Endothelial cell of umbilical vein (primary cell): ENCODE data around the gene C11orf21. TPM values are rescaled to one million over a fixed set of nuclear protein-coding genes. Genes with fewer than 3 reads are reported as not detected.

Experiments
- BruUV-seq: library from RNA; stranded (reverse); fragments of 400-500 nt; replicated peaks from 2 replicates; lab custom pipeline; 2021; lab: Mats Ljungman, UMichigan
- CTCF ChIA-PET: fragments of 300-600, 350-600 bp; sonication (Branson Sonifier 250); formaldehyde crosslinking; loops from one replicate; lab custom pipeline; 2021; ENCODE audit warnings: antibody characterized with exemption, inconsistent platforms; lab: Charles Lee
- POLR2A ChIA-PET: fragments of 300-600, 350-600 bp; sonication (Branson Sonifier 250); formaldehyde crosslinking; loops from one replicate; lab custom pipeline; 2021; ENCODE audit warnings: antibody characterized with exemption, inconsistent platforms; lab: Charles Lee
- DNase-seq: peaks from one replicate; pipeline ENCODE4 v3.0.0-alpha.2; 2011; ENCODE audit warnings: low read depth, low spot score
- FAIRE-seq: peaks from 2 replicates; lab custom pipeline; 2011; peaks lifted over from hg19 to GRCh38; lab: Jason Lieb, UNC
- H2AFZ ChIP-seq: 2 replicates; pipeline ENCODE4 v1.6.0; 2012; ENCODE audit warnings: low read depth, low read length, control low read depth, inconsistent platforms
- H3K27ac ChIP-seq: 2 replicates; pipeline ENCODE4 v1.5.1; 2011; ENCODE audit warnings: low read depth, mild to moderate bottlenecking, control low read depth, low read length, moderate library complexity; ENCODE audit not compliant: insufficient read depth
- H3K27me3 ChIP-seq, 2 experiments: 2 replicates each; pipeline versions ENCODE4 v1.6.0 to v1.6.1; 2011; ENCODE audit warnings: low read length in 2 of 2, mixed read lengths in 1 of 2; ENCODE audit not compliant: control insufficient read depth in 2 of 2, insufficient read depth in 2 of 2
- H3K36me3 ChIP-seq, 2 experiments: 2 replicates in 1 of 2; 3 replicates in 1 of 2; pipeline ENCODE4 v1.5.1; 2011; ENCODE audit warnings: low read length in 2 of 2, mild to moderate bottlenecking in 1 of 2, moderate library complexity in 1 of 2; ENCODE audit not compliant: control insufficient read depth in 2 of 2, insufficient read depth in 2 of 2; ENCODE audit errors: extremely low read depth in 1 of 2
- H3K4me1 ChIP-seq: 3 replicates; pipeline ENCODE4 v1.5.1; 2011; ENCODE audit warnings: mild to moderate bottlenecking, low read length; ENCODE audit not compliant: control insufficient read depth, insufficient read depth; ENCODE audit errors: extremely low read depth
- H3K4me2 ChIP-seq: 2 replicates; pipeline ENCODE4 v1.6.1; 2011; ENCODE audit warnings: low read length, control low read depth, mixed read lengths; ENCODE audit not compliant: insufficient read depth
- H3K4me3 ChIP-seq, 3 experiments: fragments of 200-600 bp in 1 of 3; sonication (generic), shearing (Covaris generic) in 1 of 3; replicated peaks in 1 of 3; 2 replicates each; pipeline ENCODE4 v1.5.1; 2011 to 2016; ENCODE audit warnings: control low read depth in 3 of 3, low read length in 3 of 3, mild to moderate bottlenecking in 2 of 3, inconsistent platforms in 1 of 3, low read depth in 1 of 3, moderate library complexity in 1 of 3; ENCODE audit not compliant: insufficient read depth in 1 of 3
- H3K79me2 ChIP-seq: 2 replicates; pipeline ENCODE4 v1.6.0; 2012; ENCODE audit warnings: low read length, inconsistent platforms; ENCODE audit not compliant: control insufficient read depth, insufficient read depth
- H3K9ac ChIP-seq: replicated peaks from 2 replicates; pipeline ENCODE3; 2011; ENCODE audit warnings: low read length, control low read depth; ENCODE audit not compliant: insufficient read depth; ENCODE audit errors: extremely low read depth
- H3K9me1 ChIP-seq: replicated peaks from 3 replicates; pipeline ENCODE4 v1.6.0; 2011; ENCODE audit warnings: mild to moderate bottlenecking, low read length; ENCODE audit not compliant: control insufficient read depth, insufficient read depth; ENCODE audit errors: extremely low read depth
- H3K9me3 ChIP-seq: replicated peaks from 2 replicates; pipeline ENCODE4 v1.5.1; 2012; ENCODE audit warnings: low read length, inconsistent platforms; ENCODE audit not compliant: control insufficient read depth, insufficient read depth
- H4K20me1 ChIP-seq: replicated peaks from 2 replicates; pipeline ENCODE3; 2011; ENCODE audit warnings: mild to moderate bottlenecking, low read length; ENCODE audit not compliant: control insufficient read depth, insufficient read depth; ENCODE audit errors: extremely low read depth
- EZH2 ChIP-seq: IDR thresholded peaks from 2 replicates; pipeline ENCODE4 v1.6.1; 2012; ENCODE audit warnings: borderline replicate concordance, low read depth, mild to moderate bottlenecking, moderate library complexity, low read length, inconsistent platforms; ENCODE audit not compliant: severe bottlenecking
- FOS ChIP-seq: IDR thresholded peaks from 2 replicates; pipeline ENCODE4 v1.6.1; 2011; ENCODE audit warnings: mild to moderate bottlenecking, low read length, moderate library complexity, borderline replicate concordance; ENCODE audit not compliant: insufficient read depth
- GATA2 ChIP-seq: IDR thresholded peaks from 2 replicates; pipeline ENCODE4 v1.7.0; 2011; ENCODE audit warnings: low read depth, mild to moderate bottlenecking, moderate library complexity, mixed read lengths, low read length; ENCODE audit not compliant: insufficient read length, insufficient read depth
- JUN ChIP-seq: IDR thresholded peaks from 2 replicates; pipeline ENCODE4 v1.6.1; 2011; ENCODE audit warnings: borderline replicate concordance, low read depth; ENCODE audit not compliant: insufficient read length, insufficient read depth
- MYC ChIP-seq: IDR thresholded peaks from one replicate; pipeline ENCODE4 v1.6.1; 2011; ENCODE audit warnings: mild to moderate bottlenecking, low read depth, low read length
- POLR2A ChIP-seq: IDR thresholded peaks from 2 replicates; pipeline ENCODE4 v1.6.1; 2012; ENCODE audit warnings: low read depth, mild to moderate bottlenecking, control low read depth, low read length
- POLR2AphosphoS5 ChIP-seq: IDR thresholded peaks from 2 replicates; pipeline ENCODE4 v1.6.1; 2012; ENCODE audit warnings: low read depth, mild to moderate bottlenecking, control low read depth, low read length, moderate library complexity; ENCODE audit not compliant: insufficient read depth
- dilution Hi-C: fragments of 300-500 bp; cut with MboI; formaldehyde crosslinking; loops from one replicate; pipeline ENCODE4 v1.15.0; 2019; ENCODE audit warnings: low sequenced_read_pairs; ENCODE audit not compliant: extremely low pct_ligation_motif_present
- intact Hi-C: fragments of 100-400 bp; cut with micrococcal nuclease; formaldehyde crosslinking; loops from one replicate; pipeline ENCODE4 v1.10.0; 2022
- polyA plus RNA-seq, 4 experiments: library from polyadenylated mRNA; depleted of rRNA in 3 of 4; stranded (reverse) in 3 of 4; unstranded in 1 of 4; fragments of >200 nt; gene quantifications; 2 replicates each; pipeline versions ENCODE4 v1.2.1 to v1.2.3, GENCODE V29; 2011 to 2012; ENCODE audit warnings: missing spikeins in 1 of 4
- total RNA-seq: library from RNA; stranded (reverse); gene quantifications from 2 replicates; pipeline ENCODE4 v1.2.3, GENCODE V29; 2021
- TF ChIP-seq, protein P1 (sequence below): IDR thresholded peaks from 2 replicates; pipeline ENCODE4 v1.6.1; 2011; ENCODE audit not compliant: insufficient read depth, insufficient read length
- TF ChIP-seq, protein P2 (sequence below), 2 donors: IDR thresholded peaks; 1 replicate in 1 of 2; 2 replicates in 1 of 2; pipeline ENCODE4 v1.5.1; 2011; ENCODE audit warnings: low read length in 2 of 2, mild to moderate bottlenecking in 2 of 2, moderate library complexity in 2 of 2, control low read depth in 1 of 2, inconsistent platforms in 1 of 2, low read depth in 1 of 2; ENCODE audit not compliant: insufficient read depth in 1 of 2; ENCODE audit errors: extremely low read depth in 1 of 2

Gene C11orf21
- total and polyA plus RNA-seq, 2 donors (not counting 3 experiments of a cell fraction or from before 2014, with no cell fraction given) = not detected

DNA sequence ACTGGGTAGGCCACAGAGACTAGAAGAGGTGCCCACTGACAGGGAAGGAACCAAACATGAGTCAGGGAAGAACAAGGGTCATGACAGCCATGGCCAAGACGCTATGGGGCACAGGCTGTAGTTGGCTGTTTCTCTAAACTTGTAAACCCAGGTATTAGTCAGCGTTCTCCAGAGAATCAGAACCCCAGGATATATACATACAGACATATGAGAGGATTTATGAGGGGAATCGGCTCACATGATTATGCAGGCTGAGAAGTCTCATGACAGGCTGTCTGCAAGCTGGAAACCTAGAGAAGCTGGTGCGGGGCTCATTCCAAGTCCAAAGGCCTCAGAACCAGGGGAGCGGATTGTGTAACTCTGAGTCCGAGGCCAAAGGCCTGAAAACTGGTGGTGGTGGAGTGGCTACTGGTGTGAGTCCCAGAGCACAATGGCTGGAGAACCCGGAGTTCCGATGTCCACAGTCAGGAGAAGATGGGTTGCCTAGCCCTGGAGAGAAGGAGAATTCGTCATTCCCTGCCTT, 45.7 kb upstream of the C11orf21 start:
- H3K27me3 ChIP-seq = peaks cover 2 to 5% of the 10 kb centered on the region in 2 experiments
- FAIRE-seq (no peak), DNase-seq (no peak)
- no peaks in the 10 kb centered on the region for H3K36me3 ChIP-seq
- no peaks in the 10 kb centered on the region for H3K4me1 ChIP-seq
- dilution Hi-C loops = no loop called here
- intact Hi-C loops = no loop called here
- no peak overlapping the region for H3K9ac ChIP-seq
- H3K4me3 ChIP-seq = no peak overlapping the region
- H3K9me3 ChIP-seq = no peaks in the 10 kb centered on the region
- H2AFZ ChIP-seq = no peak overlapping the region
- no peaks in the 10 kb centered on the region for H3K79me2 ChIP-seq
- H3K27ac ChIP-seq = no peak overlapping the region
- TF ChIP-seq EZH2 (no peak), FOS (no peak), POLR2AphosphoS5 (no peak), MYC (no peak), GATA2 (no peak), POLR2A (no peak), JUN (no peak)
- TF ChIP-seq, protein P1, sequence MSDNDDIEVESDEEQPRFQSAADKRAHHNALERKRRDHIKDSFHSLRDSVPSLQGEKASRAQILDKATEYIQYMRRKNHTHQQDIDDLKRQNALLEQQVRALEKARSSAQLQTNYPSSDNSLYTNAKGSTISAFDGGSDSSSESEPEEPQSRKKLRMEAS = no peak
- TF ChIP-seq, protein P2, sequence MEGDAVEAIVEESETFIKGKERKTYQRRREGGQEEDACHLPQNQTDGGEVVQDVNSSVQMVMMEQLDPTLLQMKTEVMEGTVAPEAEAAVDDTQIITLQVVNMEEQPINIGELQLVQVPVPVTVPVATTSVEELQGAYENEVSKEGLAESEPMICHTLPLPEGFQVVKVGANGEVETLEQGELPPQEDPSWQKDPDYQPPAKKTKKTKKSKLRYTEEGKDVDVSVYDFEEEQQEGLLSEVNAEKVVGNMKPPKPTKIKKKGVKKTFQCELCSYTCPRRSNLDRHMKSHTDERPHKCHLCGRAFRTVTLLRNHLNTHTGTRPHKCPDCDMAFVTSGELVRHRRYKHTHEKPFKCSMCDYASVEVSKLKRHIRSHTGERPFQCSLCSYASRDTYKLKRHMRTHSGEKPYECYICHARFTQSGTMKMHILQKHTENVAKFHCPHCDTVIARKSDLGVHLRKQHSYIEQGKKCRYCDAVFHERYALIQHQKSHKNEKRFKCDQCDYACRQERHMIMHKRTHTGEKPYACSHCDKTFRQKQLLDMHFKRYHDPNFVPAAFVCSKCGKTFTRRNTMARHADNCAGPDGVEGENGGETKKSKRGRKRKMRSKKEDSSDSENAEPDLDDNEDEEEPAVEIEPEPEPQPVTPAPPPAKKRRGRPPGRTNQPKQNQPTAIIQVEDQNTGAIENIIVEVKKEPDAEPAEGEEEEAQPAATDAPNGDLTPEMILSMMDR (IDR thresholded peaks at IDR 0.05; ENCODE audit: extremely low read depth in 1 of 2, insufficient read depth in 1 of 2, low read depth in 1 of 2, low read length in 2 of 2) = no peak
- no peak overlapping the region for H3K4me2 ChIP-seq
- BruUV-seq = no TSS peak
- ChIA-PET CTCF (no interaction called here), POLR2A (no interaction called here)
- H3K9me1 ChIP-seq = no peaks in the 10 kb centered on the region
- H4K20me1 ChIP-seq = no peaks in the 10 kb centered on the region
